Subcutaneous adipose tissue (tissue), 4 donors: ENCODE measurements around the gene SPATA25. TPM values are rescaled to one million over a fixed set of nuclear protein-coding genes. Genes with fewer than 3 reads are reported as not detected.

Experiments
- total RNA-seq, 4 donors: library from RNA; depleted of rRNA; stranded (reverse); fragments of >200 nt; gene quantifications; one replicate each; pipeline ENCODE4 v1.1.0, GENCODE V29; 2016
- TF ChIP-seq, protein P1 (sequence below): fragments of 450-650 bp; IDR thresholded peaks from one replicate; pipeline ENCODE4 v1.5.1; 2016; ENCODE audit warnings: low read depth, mild to moderate bottlenecking, control low read depth, antibody characterized with exemption, moderate library complexity

SPATA25 gene
- total RNA-seq, 4 donors from 2014 or later, result 2.2 to 13.4 (median 2.9) TPM

DNA sequence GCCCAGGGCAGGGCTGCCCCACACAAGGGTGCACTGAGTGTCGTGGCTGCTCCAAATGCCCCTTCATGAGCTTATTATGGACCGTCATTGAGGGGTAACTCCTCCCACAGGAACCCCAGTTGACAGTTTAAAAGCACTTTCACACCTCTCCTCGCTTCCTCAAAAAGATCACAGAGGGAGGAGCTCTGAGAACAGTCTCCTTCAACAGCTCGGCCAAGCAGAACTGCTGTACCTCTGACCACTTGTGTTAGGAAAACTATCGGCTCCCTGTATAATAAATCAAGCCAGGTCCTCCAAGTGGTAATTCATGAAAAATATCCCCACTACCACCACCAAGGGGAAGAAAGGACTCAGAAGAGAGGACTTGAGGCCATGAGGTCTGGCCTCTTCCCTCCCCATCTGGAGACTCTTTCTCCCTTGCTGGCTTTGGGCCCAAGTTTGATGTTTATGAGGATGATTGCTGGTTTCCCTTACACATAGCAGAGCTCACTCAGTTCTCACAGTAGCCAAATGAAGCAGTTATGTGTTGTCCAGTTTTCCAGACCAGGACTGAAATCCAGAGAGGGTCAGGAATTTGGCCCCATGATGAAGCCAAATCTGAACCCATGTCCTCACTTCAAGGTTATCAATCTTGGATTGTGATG, 45.1 kb downstream of the SPATA25 start:
- TF ChIP-seq, protein P1, sequence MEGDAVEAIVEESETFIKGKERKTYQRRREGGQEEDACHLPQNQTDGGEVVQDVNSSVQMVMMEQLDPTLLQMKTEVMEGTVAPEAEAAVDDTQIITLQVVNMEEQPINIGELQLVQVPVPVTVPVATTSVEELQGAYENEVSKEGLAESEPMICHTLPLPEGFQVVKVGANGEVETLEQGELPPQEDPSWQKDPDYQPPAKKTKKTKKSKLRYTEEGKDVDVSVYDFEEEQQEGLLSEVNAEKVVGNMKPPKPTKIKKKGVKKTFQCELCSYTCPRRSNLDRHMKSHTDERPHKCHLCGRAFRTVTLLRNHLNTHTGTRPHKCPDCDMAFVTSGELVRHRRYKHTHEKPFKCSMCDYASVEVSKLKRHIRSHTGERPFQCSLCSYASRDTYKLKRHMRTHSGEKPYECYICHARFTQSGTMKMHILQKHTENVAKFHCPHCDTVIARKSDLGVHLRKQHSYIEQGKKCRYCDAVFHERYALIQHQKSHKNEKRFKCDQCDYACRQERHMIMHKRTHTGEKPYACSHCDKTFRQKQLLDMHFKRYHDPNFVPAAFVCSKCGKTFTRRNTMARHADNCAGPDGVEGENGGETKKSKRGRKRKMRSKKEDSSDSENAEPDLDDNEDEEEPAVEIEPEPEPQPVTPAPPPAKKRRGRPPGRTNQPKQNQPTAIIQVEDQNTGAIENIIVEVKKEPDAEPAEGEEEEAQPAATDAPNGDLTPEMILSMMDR, result no peak

DNA sequence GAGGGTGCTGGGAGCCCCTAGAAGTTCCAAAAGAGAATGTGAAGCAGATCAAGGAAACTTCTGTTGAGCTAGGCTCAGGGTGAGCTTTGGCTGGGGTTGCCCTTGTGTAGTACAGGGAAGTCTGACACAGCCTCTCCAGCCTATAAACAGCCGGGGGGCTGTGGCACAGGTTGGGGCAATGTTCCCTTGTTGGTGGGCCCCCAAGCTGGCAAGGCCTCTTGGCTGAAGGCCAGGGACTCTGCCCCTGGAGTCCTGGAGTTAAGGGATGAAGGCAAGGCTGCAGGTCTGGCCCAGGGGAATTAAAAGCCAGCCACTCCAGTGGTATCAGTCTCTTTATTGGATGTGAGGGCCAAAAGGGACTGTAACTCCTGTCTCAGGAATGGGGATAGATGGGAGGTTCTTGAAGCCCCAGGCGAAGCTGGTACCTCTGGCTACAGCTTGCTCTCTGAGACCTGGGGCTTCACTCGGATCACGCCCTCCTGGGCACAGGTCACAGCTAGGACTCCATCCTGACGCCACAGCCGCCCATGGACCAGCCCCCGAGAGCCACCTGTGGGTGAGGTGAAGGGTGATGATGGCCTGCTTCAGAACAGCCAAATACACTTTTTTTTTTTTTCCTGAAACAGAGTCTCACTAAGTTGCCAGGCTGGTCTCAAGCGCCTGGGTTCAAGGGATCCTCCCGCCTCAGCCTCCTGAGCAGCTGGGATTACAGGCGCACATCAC, 45.9 kb downstream of the SPATA25 start:
- TF ChIP-seq, protein P1, result no peak

DNA sequence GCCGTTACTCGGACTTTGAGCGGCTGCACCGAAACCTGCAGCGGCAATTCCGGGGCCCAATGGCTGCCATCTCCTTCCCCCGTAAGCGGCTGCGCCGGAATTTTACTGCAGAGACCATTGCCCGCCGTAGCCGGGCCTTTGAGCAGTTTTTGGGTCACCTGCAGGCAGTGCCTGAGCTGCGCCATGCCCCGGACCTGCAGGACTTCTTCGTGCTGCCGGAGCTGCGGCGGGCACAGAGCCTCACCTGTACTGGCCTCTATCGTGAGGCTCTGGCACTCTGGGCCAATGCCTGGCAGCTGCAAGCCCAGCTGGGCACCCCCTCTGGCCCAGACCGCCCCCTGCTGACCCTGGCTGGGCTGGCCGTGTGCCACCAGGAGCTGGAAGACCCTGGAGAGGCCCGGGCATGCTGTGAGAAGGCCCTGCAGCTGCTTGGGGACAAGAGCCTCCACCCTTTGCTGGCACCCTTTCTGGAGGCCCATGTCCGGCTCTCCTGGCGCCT, 46.7 kb downstream of the SPATA25 start:
- TF ChIP-seq, protein P1, result no peak

DNA sequence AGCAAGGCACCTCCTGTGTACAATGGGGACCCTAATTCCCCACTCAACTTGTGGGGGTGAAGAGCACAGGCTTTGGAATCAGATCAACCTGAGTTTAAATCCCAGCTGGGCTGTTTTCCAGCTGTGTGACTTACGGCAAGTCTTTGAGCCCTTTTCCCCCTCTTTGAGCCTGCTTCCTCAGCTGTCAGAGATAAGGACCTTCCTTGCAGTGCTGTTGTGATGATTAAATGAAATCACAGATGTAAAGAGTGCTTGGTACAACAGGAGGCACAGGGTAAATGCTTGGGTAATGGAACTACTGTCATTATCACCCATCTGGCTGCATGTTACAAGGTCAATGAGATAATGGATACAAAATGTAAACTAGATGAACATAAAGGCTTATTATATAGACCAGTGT, 50.6 kb downstream of the SPATA25 start:
- TF ChIP-seq, protein P1, result no peak

Other genes starting within 250 kb of the SPATA25 start
- not detected for gene WFDC11, start 217.4 kb downstream of the SPATA25 start, total RNA-seq
- not detected for gene WFDC13, start 185.6 kb downstream of the SPATA25 start, total RNA-seq
- gene WFDC10B, start 182.6 kb downstream of the SPATA25 start, total RNA-seq, result not detected
- gene SPINT4, start 165.3 kb downstream of the SPATA25 start, total RNA-seq, result not detected
- not detected for gene WFDC3, start 95.7 kb downstream of the SPATA25 start, total RNA-seq
- 10 to 100 TPM; 17.0 to 28.1 (median 23.3) TPM for gene DNTTIP1, start 95.7 kb downstream of the SPATA25 start, total RNA-seq
- gene UBE2C, start 75.0 kb downstream of the SPATA25 start, total RNA-seq, result 1 to 10 TPM in 3 of 4 donors, not detected in 1; 1.3 to 3.1 (median 1.8) TPM
- 1 to 10 TPM in 3 of 4 donors, not detected in 1; 2.3 to 3.1 (median 2.4) TPM for gene TNNC2, start 60.3 kb downstream of the SPATA25 start, total RNA-seq
- gene SNX21, start 53.8 kb downstream of the SPATA25 start, total RNA-seq, result 100 to 1,000 TPM in 2 of 4 donors, 10 to 100 TPM in 2; 31.6 to 153 (median 90.8) TPM
- gene ACOT8, start 30.2 kb downstream of the SPATA25 start, total RNA-seq, result 10 to 100 TPM; 21.9 to 32.6 (median 27.1) TPM
- gene ZSWIM3, start 30.0 kb downstream of the SPATA25 start, total RNA-seq, result 1 to 10 TPM; 2.1 to 4.4 (median 2.7) TPM
- gene ZSWIM1, start 6.4 kb downstream of the SPATA25 start, total RNA-seq, result 1 to 10 TPM; 5.9 to 7.0 (median 6.7) TPM
- gene NEURL2, start 3.6 kb upstream of the SPATA25 start, total RNA-seq, result 10 to 100 TPM in 2 of 4 donors, 1 to 10 TPM in 2; 2.3 to 15.1 (median 10.0) TPM
- 100 to 1,000 TPM in 2 of 4 donors, 10 to 100 TPM in 2; 79.1 to 164 (median 109) TPM for gene CTSA, start 3.7 kb upstream of the SPATA25 start, total RNA-seq
- gene PLTP, start 24.5 kb upstream of the SPATA25 start, total RNA-seq, result 100 to 1,000 TPM; 135 to 475 (median 261) TPM
- 10 to 100 TPM; 20.7 to 39.2 (median 24.8) TPM for gene PCIF1, start 47.1 kb upstream of the SPATA25 start, total RNA-seq
- 10 to 100 TPM in 3 of 4 donors, 1 to 10 TPM in 1; 9.9 to 21.1 (median 13.7) TPM for gene ZNF335, start 84.6 kb upstream of the SPATA25 start, total RNA-seq
- gene MMP9, start 121.3 kb upstream of the SPATA25 start, total RNA-seq, result 100 to 1,000 TPM in 1 of 4 donors, 10 to 100 TPM in 1, 1 to 10 TPM in 2; 3.0 to 172 (median 7.5) TPM
- not detected for gene SLC12A5, start 141.6 kb upstream of the SPATA25 start, total RNA-seq
- 10 to 100 TPM; 23.3 to 26.9 (median 26.3) TPM for gene NCOA5, start 202.3 kb upstream of the SPATA25 start, total RNA-seq
- gene CD40, start 230.7 kb upstream of the SPATA25 start, total RNA-seq, result 10 to 100 TPM in 3 of 4 donors, 1 to 10 TPM in 1; 9.5 to 22.8 (median 17.7) TPM